Endothelial cell of umbilical vein (primary cell): ENCODE results near the gene GRK6. TPM values are rescaled to one million over a fixed set of nuclear protein-coding genes. Genes with fewer than 3 reads are reported as not detected.

Experiments
- BruUV-seq: library from RNA; stranded (reverse); fragments of 400-500 nt; replicated peaks from 2 replicates; lab custom pipeline; 2021; lab: Mats Ljungman, UMichigan
- CTCF ChIA-PET: fragments of 300-600, 350-600 bp; sonication (Branson Sonifier 250); formaldehyde crosslinking; loops from one replicate; lab custom pipeline; 2021; ENCODE audit warnings: antibody characterized with exemption, inconsistent platforms; lab: Charles Lee
- POLR2A ChIA-PET: fragments of 300-600, 350-600 bp; sonication (Branson Sonifier 250); formaldehyde crosslinking; loops from one replicate; lab custom pipeline; 2021; ENCODE audit warnings: antibody characterized with exemption, inconsistent platforms; lab: Charles Lee
- DNase-seq: peaks from one replicate; pipeline ENCODE4 v3.0.0-alpha.2; 2011; ENCODE audit warnings: low read depth, low spot score
- FAIRE-seq: peaks from 2 replicates; lab custom pipeline; 2011; peaks lifted over from hg19 to GRCh38; lab: Jason Lieb, UNC
- H2AFZ ChIP-seq: 2 replicates; pipeline ENCODE4 v1.6.0; 2012; ENCODE audit warnings: low read depth, low read length, control low read depth, inconsistent platforms
- H3K27ac ChIP-seq: 2 replicates; pipeline ENCODE4 v1.5.1; 2011; ENCODE audit warnings: low read depth, mild to moderate bottlenecking, control low read depth, low read length, moderate library complexity; ENCODE audit not compliant: insufficient read depth
- H3K27me3 ChIP-seq, 2 experiments: 2 replicates each; pipeline versions ENCODE4 v1.6.0 to v1.6.1; 2011; ENCODE audit warnings: low read length in 2 of 2, mixed read lengths in 1 of 2; ENCODE audit not compliant: control insufficient read depth in 2 of 2, insufficient read depth in 2 of 2
- H3K36me3 ChIP-seq, 2 experiments: 2 replicates in 1 of 2; 3 replicates in 1 of 2; pipeline ENCODE4 v1.5.1; 2011; ENCODE audit warnings: low read length in 2 of 2, mild to moderate bottlenecking in 1 of 2, moderate library complexity in 1 of 2; ENCODE audit not compliant: control insufficient read depth in 2 of 2, insufficient read depth in 2 of 2; ENCODE audit errors: extremely low read depth in 1 of 2
- H3K4me1 ChIP-seq: 3 replicates; pipeline ENCODE4 v1.5.1; 2011; ENCODE audit warnings: mild to moderate bottlenecking, low read length; ENCODE audit not compliant: control insufficient read depth, insufficient read depth; ENCODE audit errors: extremely low read depth
- H3K4me2 ChIP-seq: 2 replicates; pipeline ENCODE4 v1.6.1; 2011; ENCODE audit warnings: low read length, control low read depth, mixed read lengths; ENCODE audit not compliant: insufficient read depth
- H3K4me3 ChIP-seq, 3 experiments: fragments of 200-600 bp in 1 of 3; sonication (generic), shearing (Covaris generic) in 1 of 3; replicated peaks in 1 of 3; 2 replicates each; pipeline ENCODE4 v1.5.1; 2011 to 2016; ENCODE audit warnings: control low read depth in 3 of 3, low read length in 3 of 3, mild to moderate bottlenecking in 2 of 3, inconsistent platforms in 1 of 3, low read depth in 1 of 3, moderate library complexity in 1 of 3; ENCODE audit not compliant: insufficient read depth in 1 of 3
- H3K79me2 ChIP-seq: 2 replicates; pipeline ENCODE4 v1.6.0; 2012; ENCODE audit warnings: low read length, inconsistent platforms; ENCODE audit not compliant: control insufficient read depth, insufficient read depth
- H3K9ac ChIP-seq: replicated peaks from 2 replicates; pipeline ENCODE3; 2011; ENCODE audit warnings: low read length, control low read depth; ENCODE audit not compliant: insufficient read depth; ENCODE audit errors: extremely low read depth
- H3K9me1 ChIP-seq: replicated peaks from 3 replicates; pipeline ENCODE4 v1.6.0; 2011; ENCODE audit warnings: mild to moderate bottlenecking, low read length; ENCODE audit not compliant: control insufficient read depth, insufficient read depth; ENCODE audit errors: extremely low read depth
- H3K9me3 ChIP-seq: replicated peaks from 2 replicates; pipeline ENCODE4 v1.5.1; 2012; ENCODE audit warnings: low read length, inconsistent platforms; ENCODE audit not compliant: control insufficient read depth, insufficient read depth
- H4K20me1 ChIP-seq: replicated peaks from 2 replicates; pipeline ENCODE3; 2011; ENCODE audit warnings: mild to moderate bottlenecking, low read length; ENCODE audit not compliant: control insufficient read depth, insufficient read depth; ENCODE audit errors: extremely low read depth
- EZH2 ChIP-seq: IDR thresholded peaks from 2 replicates; pipeline ENCODE4 v1.6.1; 2012; ENCODE audit warnings: borderline replicate concordance, low read depth, mild to moderate bottlenecking, moderate library complexity, low read length, inconsistent platforms; ENCODE audit not compliant: severe bottlenecking
- FOS ChIP-seq: IDR thresholded peaks from 2 replicates; pipeline ENCODE4 v1.6.1; 2011; ENCODE audit warnings: mild to moderate bottlenecking, low read length, moderate library complexity, borderline replicate concordance; ENCODE audit not compliant: insufficient read depth
- GATA2 ChIP-seq: IDR thresholded peaks from 2 replicates; pipeline ENCODE4 v1.7.0; 2011; ENCODE audit warnings: low read depth, mild to moderate bottlenecking, moderate library complexity, mixed read lengths, low read length; ENCODE audit not compliant: insufficient read length, insufficient read depth
- JUN ChIP-seq: IDR thresholded peaks from 2 replicates; pipeline ENCODE4 v1.6.1; 2011; ENCODE audit warnings: borderline replicate concordance, low read depth; ENCODE audit not compliant: insufficient read length, insufficient read depth
- MYC ChIP-seq: IDR thresholded peaks from one replicate; pipeline ENCODE4 v1.6.1; 2011; ENCODE audit warnings: mild to moderate bottlenecking, low read depth, low read length
- POLR2A ChIP-seq: IDR thresholded peaks from 2 replicates; pipeline ENCODE4 v1.6.1; 2012; ENCODE audit warnings: low read depth, mild to moderate bottlenecking, control low read depth, low read length
- POLR2AphosphoS5 ChIP-seq: IDR thresholded peaks from 2 replicates; pipeline ENCODE4 v1.6.1; 2012; ENCODE audit warnings: low read depth, mild to moderate bottlenecking, control low read depth, low read length, moderate library complexity; ENCODE audit not compliant: insufficient read depth
- dilution Hi-C: fragments of 300-500 bp; cut with MboI; formaldehyde crosslinking; loops from one replicate; pipeline ENCODE4 v1.15.0; 2019; ENCODE audit warnings: low sequenced_read_pairs; ENCODE audit not compliant: extremely low pct_ligation_motif_present
- intact Hi-C: fragments of 100-400 bp; cut with micrococcal nuclease; formaldehyde crosslinking; loops from one replicate; pipeline ENCODE4 v1.10.0; 2022
- polyA plus RNA-seq, 4 experiments: library from polyadenylated mRNA; depleted of rRNA in 3 of 4; stranded (reverse) in 3 of 4; unstranded in 1 of 4; fragments of >200 nt; gene quantifications; 2 replicates each; pipeline versions ENCODE4 v1.2.1 to v1.2.3, GENCODE V29; 2011 to 2012; ENCODE audit warnings: missing spikeins in 1 of 4
- total RNA-seq: library from RNA; stranded (reverse); gene quantifications from 2 replicates; pipeline ENCODE4 v1.2.3, GENCODE V29; 2021
- TF ChIP-seq, protein P1 (sequence below), 2 donors: IDR thresholded peaks; 1 replicate in 1 of 2; 2 replicates in 1 of 2; pipeline ENCODE4 v1.5.1; 2011; ENCODE audit warnings: low read length in 2 of 2, mild to moderate bottlenecking in 2 of 2, moderate library complexity in 2 of 2, control low read depth in 1 of 2, inconsistent platforms in 1 of 2, low read depth in 1 of 2; ENCODE audit not compliant: insufficient read depth in 1 of 2; ENCODE audit errors: extremely low read depth in 1 of 2
- TF ChIP-seq, protein P2 (sequence below): IDR thresholded peaks from 2 replicates; pipeline ENCODE4 v1.6.1; 2011; ENCODE audit not compliant: insufficient read depth, insufficient read length

Gene GRK6
- total and polyA plus RNA-seq, 2 donors (not counting 3 experiments of a cell fraction or from before 2014, with no cell fraction given) = 28.9 to 36.4 TPM

DNA sequence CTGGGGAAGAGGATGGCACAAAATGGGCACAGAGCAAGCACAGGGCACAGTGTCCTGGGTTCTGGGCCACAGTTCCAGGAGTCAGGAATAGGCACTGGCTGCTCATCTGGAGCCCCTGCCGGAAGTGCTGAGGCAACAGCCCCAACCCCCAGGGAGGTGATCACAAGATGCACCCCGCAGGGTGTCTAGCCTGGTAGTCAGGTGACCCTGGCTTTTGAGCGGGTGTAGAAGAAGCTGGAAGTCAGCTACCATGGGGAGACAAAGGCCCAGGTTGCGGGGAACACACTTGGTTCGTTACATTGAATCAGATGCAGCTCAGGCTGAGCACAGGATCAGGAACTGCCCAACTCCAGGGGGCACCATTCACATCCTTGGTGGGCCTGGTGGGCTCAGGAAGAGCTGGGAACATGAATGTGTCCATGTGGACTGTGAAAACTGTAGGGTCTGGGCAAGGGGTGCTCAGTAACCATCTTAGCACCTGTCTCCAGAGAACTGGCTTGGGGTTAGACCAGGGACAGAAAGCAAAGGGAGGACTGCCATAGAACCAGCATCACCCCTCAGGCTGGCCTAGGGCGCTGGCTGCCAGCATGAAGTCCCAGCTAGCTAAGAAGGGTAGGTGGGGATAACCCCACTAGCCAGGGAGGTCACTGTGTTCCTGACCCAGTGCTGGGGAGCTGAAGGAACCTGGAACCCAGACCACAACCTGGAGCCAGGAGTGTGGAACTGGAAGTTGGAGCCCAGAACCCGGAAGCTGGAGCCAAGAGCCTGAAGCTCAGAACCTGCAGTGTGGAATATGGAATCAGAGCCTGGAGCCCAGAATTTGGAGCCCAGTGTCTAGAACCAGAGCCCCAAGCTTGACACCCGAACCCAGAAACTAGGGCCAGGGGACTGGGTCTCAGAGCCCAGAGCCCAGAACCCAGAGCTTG is 48.4 kb upstream of the GRK6 start:
- H3K9ac ChIP-seq = no peak overlapping the region
- H3K4me2 ChIP-seq = no peak overlapping the region
- H3K27me3 ChIP-seq = no peaks in the 10 kb centered on the region
- BruUV-seq = no TSS peak
- no peaks in the 10 kb centered on the region for H3K9me1 ChIP-seq
- H4K20me1 ChIP-seq = no peaks in the 10 kb centered on the region
- no peaks in the 10 kb centered on the region for H3K9me3 ChIP-seq
- no peak overlapping the region for H3K4me3 ChIP-seq
- ChIA-PET CTCF (interaction anchor here (0.7 to 3.6 kb wide), 10 partner anchors 9 to 77 kb away, joined by 3 to 38 read pairs (median 4); no protein-coding TSS in a partner anchor), POLR2A (interaction anchor here (1.5 kb wide), 1 partner anchor 27 kb away, joined by 4 read pairs; no protein-coding TSS in a partner anchor)
- no peak for DNase-seq
- H2AFZ ChIP-seq = no peak overlapping the region
- no peaks in the 10 kb centered on the region for H3K79me2 ChIP-seq
- no peaks in the 10 kb centered on the region for H3K36me3 ChIP-seq
- no peak overlapping the region for H3K27ac ChIP-seq
- H3K4me1 ChIP-seq = no peaks in the 10 kb centered on the region
- TF ChIP-seq POLR2A (no peak), GATA2 (no peak), MYC (no peak), POLR2AphosphoS5 (no peak), JUN (no peak), EZH2 (no peak), FOS (no peak)
- TF ChIP-seq, protein P1, sequence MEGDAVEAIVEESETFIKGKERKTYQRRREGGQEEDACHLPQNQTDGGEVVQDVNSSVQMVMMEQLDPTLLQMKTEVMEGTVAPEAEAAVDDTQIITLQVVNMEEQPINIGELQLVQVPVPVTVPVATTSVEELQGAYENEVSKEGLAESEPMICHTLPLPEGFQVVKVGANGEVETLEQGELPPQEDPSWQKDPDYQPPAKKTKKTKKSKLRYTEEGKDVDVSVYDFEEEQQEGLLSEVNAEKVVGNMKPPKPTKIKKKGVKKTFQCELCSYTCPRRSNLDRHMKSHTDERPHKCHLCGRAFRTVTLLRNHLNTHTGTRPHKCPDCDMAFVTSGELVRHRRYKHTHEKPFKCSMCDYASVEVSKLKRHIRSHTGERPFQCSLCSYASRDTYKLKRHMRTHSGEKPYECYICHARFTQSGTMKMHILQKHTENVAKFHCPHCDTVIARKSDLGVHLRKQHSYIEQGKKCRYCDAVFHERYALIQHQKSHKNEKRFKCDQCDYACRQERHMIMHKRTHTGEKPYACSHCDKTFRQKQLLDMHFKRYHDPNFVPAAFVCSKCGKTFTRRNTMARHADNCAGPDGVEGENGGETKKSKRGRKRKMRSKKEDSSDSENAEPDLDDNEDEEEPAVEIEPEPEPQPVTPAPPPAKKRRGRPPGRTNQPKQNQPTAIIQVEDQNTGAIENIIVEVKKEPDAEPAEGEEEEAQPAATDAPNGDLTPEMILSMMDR (IDR thresholded peaks at IDR 0.05; ENCODE audit: extremely low read depth in 1 of 2, insufficient read depth in 1 of 2, low read depth in 1 of 2, low read length in 2 of 2) = no peak
- TF ChIP-seq, protein P2, sequence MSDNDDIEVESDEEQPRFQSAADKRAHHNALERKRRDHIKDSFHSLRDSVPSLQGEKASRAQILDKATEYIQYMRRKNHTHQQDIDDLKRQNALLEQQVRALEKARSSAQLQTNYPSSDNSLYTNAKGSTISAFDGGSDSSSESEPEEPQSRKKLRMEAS = no peak
- no peak for FAIRE-seq
- dilution Hi-C loops (no loop called here), intact Hi-C loops (no loop called here)
